ENCODE measurements around the gene CACNA1F.

CACNA1F gene

GRCh38 chrX:49233176-49233575, at the start of gene CACNA1F:
Gene CACNA1F (minus strand): TSS chrX:49233340. CDS start chrX:49233309, 31 bp downstream.
- Histone ChIP-seq H3K9me3 (ENCODE audit: control insufficient read depth, insufficient read depth, low read length) (no peaks in the 10 kb centered on the region), H3K4me1 (ENCODE audit: control insufficient read depth, insufficient read depth, low read length) (no peaks in the 10 kb centered on the region), H3K36me3 (ENCODE audit: control insufficient read depth, insufficient read depth, low read length) (no peaks in the 10 kb centered on the region), H3K27me3 (ENCODE audit: control insufficient read depth, insufficient read depth, low read length) (no peaks in the 10 kb centered on the region), H3K4me3 (ENCODE audit: low read depth, low read length) (no peak within 1 kb of the TSS), H3K9ac (ENCODE audit: low read depth, low read length) (no peak within 1 kb of the TSS)

- no peak overlapping the region for H3K4me3 ChIP-seq (ENCODE audit: low read depth, low read length)
Measured at GRCh38 chrX:49282647-49283011, 49.5 kb upstream of the CACNA1F start.

DNA sequence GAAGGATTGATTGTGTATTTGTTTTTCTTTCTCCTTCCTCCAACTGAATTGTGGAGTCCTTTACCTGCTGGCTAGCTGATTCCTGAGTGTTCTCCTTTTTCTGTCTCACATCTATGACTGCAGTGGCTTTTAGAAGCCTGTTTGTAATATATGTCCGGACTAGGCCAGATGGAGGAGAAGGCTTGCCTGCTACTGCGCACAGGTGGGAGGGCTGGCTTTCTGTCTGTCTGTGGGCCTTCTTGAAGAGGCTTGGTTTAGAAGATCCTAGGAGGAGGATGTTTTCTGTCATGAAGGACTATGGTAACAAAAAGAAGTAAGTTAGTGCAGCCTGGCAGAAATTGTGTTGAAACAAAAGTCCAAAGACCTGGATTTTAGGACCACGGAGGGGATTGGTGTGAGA, 44.9 kb upstream of the CACNA1F start:
- Histone ChIP-seq H3K36me3 (ENCODE audit: control insufficient read depth, insufficient read depth, low read length) (no peaks in the 10 kb centered on the region), H3K27me3 (ENCODE audit: control insufficient read depth, insufficient read depth, low read length) (no peaks in the 10 kb centered on the region)

More at GRCh38 chrX:49282647-49283011, 49.5 kb upstream of the CACNA1F start:
- Histone ChIP-seq H3K9me3 (ENCODE audit: control insufficient read depth, insufficient read depth, low read length) (no peaks in the 10 kb centered on the region), H3K36me3 (ENCODE audit: control insufficient read depth, insufficient read depth, low read length) (no peaks in the 10 kb centered on the region), H3K4me1 (ENCODE audit: control insufficient read depth, insufficient read depth, low read length) (no peaks in the 10 kb centered on the region), H3K9ac (ENCODE audit: low read depth, low read length) (no peak overlapping the region), H3K27me3 (ENCODE audit: control insufficient read depth, insufficient read depth, low read length) (no peaks in the 10 kb centered on the region)

DNA sequence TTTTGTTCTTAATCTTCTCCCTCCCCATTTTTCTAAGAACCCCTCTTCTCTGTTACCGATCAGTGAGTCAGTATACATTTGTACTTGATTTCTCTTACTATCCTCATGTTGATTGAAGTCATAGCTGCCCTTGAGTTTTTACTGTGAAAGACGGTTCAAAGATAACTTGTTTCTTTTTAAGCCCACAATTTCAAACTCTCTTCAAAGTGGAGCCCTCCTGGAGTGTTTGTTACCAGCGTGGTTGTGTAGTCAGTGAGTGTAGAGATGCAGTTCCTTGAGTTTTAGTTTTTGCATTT, 44.3 kb upstream of the CACNA1F start:
- H3K36me3 ChIP-seq (ENCODE audit: control insufficient read depth, insufficient read depth, low read length): no peaks in the 10 kb centered on the region
- no peaks in the 10 kb centered on the region for H3K9me3 ChIP-seq (ENCODE audit: control insufficient read depth, insufficient read depth, low read length)
- H3K27me3 ChIP-seq (ENCODE audit: control insufficient read depth, insufficient read depth, low read length): no peaks in the 10 kb centered on the region
- H3K4me3 ChIP-seq (ENCODE audit: low read depth, low read length): no peak overlapping the region
- peaks cover 2% of the 10 kb centered on the region for H3K4me1 ChIP-seq (ENCODE audit: control insufficient read depth, insufficient read depth, low read length)
- no peak overlapping the region for H3K9ac ChIP-seq (ENCODE audit: low read depth, low read length)

More for the DNA sequence above, 44.9 kb upstream of the CACNA1F start:
- Histone ChIP-seq H3K4me1 (ENCODE audit: control insufficient read depth, insufficient read depth, low read length) (no peaks in the 10 kb centered on the region), H3K9ac (ENCODE audit: low read depth, low read length) (no peak overlapping the region), H3K4me3 (ENCODE audit: low read depth, low read length) (no peak overlapping the region), H3K9me3 (ENCODE audit: control insufficient read depth, insufficient read depth, low read length) (no peaks in the 10 kb centered on the region)

GRCh38 chrX:49276671-49277534, 43.8 kb upstream of the CACNA1F start:
- H3K27me3 ChIP-seq (ENCODE audit: control insufficient read depth, insufficient read depth, low read length): no peaks in the 10 kb centered on the region
- H3K36me3 ChIP-seq (ENCODE audit: control insufficient read depth, insufficient read depth, low read length): no peaks in the 10 kb centered on the region
- no peak overlapping the region for H3K4me3 ChIP-seq (ENCODE audit: low read depth, low read length)
- peaks cover 3% of the 10 kb centered on the region for H3K4me1 ChIP-seq (ENCODE audit: control insufficient read depth, insufficient read depth, low read length)
- no peak overlapping the region for H3K9ac ChIP-seq (ENCODE audit: low read depth, low read length)
- H3K9me3 ChIP-seq (ENCODE audit: control insufficient read depth, insufficient read depth, low read length): no peaks in the 10 kb centered on the region

DNA sequence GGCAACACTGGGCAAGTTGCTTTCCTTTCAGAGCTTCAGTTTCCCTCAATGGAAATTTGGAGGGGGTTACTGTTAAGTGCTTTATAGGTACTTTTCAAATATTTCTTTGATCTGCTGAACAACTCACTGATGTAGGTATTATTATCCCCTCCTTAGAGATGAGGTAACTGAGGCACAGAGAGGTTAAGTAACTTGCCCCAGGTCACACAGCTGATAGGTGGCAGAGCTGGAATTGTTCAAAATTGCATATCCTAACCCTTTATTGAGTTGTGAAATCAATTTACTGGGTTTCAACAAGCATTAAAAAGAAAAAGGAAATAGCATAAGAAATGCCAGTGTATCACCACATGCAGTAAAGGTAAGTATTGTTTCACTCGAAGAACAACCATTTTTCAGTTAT, 43.1 kb upstream of the CACNA1F start:
- no peaks in the 10 kb centered on the region for H3K27me3 ChIP-seq (ENCODE audit: control insufficient read depth, insufficient read depth, low read length)
- H3K4me3 ChIP-seq (ENCODE audit: low read depth, low read length): no peak overlapping the region
- peaks cover 3% of the 10 kb centered on the region for H3K4me1 ChIP-seq (ENCODE audit: control insufficient read depth, insufficient read depth, low read length)
- H3K9ac ChIP-seq (ENCODE audit: low read depth, low read length): no peak overlapping the region
- H3K36me3 ChIP-seq (ENCODE audit: control insufficient read depth, insufficient read depth, low read length): no peaks in the 10 kb centered on the region
- no peaks in the 10 kb centered on the region for H3K9me3 ChIP-seq (ENCODE audit: control insufficient read depth, insufficient read depth, low read length)

DNA sequence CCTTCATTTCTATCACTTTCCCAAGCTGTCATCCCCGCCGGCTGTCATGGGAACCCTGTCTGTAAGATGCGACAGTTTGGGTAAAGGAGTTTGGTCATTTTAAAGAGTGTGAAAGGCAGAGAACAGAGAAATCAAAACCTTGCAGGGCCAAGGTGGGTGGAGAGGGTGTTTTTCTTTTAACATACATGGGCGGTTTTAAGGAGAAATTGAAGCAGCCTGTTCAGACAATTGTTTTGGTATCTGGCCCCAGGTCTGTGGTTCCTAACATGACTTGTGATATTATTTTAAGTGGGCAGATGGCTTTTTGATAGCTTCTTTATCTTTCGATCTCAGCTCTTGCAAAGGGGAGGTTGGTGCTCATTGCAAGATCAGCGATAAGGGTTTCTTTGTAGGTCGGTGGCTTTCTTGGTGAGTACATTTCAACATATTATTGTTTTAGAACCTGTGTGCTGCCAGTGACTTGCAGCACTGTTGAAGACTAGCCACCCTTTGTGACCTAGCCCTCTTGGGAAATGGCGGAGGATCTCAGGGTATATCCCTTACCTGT, 40.1 kb upstream of the CACNA1F start:
- peaks cover 5% of the 10 kb centered on the region for H3K4me1 ChIP-seq (ENCODE audit: control insufficient read depth, insufficient read depth, low read length)
- H3K9me3 ChIP-seq (ENCODE audit: control insufficient read depth, insufficient read depth, low read length): no peaks in the 10 kb centered on the region
- no peak overlapping the region for H3K4me3 ChIP-seq (ENCODE audit: low read depth, low read length)
- no peaks in the 10 kb centered on the region for H3K36me3 ChIP-seq (ENCODE audit: control insufficient read depth, insufficient read depth, low read length)
- H3K27me3 ChIP-seq (ENCODE audit: control insufficient read depth, insufficient read depth, low read length): no peaks in the 10 kb centered on the region
- no peak overlapping the region for H3K9ac ChIP-seq (ENCODE audit: low read depth, low read length)

GRCh38 chrX:49272421-49272820, 39.3 kb upstream of the CACNA1F start:
- no peak overlapping the region for H3K4me3 ChIP-seq (ENCODE audit: low read depth, low read length)
- peaks cover 5% of the 10 kb centered on the region for H3K4me1 ChIP-seq (ENCODE audit: control insufficient read depth, insufficient read depth, low read length)
- no peak overlapping the region for H3K9ac ChIP-seq (ENCODE audit: low read depth, low read length)
- H3K36me3 ChIP-seq (ENCODE audit: control insufficient read depth, insufficient read depth, low read length): no peaks in the 10 kb centered on the region
- no peaks in the 10 kb centered on the region for H3K27me3 ChIP-seq (ENCODE audit: control insufficient read depth, insufficient read depth, low read length)
- no peaks in the 10 kb centered on the region for H3K9me3 ChIP-seq (ENCODE audit: control insufficient read depth, insufficient read depth, low read length)

DNA sequence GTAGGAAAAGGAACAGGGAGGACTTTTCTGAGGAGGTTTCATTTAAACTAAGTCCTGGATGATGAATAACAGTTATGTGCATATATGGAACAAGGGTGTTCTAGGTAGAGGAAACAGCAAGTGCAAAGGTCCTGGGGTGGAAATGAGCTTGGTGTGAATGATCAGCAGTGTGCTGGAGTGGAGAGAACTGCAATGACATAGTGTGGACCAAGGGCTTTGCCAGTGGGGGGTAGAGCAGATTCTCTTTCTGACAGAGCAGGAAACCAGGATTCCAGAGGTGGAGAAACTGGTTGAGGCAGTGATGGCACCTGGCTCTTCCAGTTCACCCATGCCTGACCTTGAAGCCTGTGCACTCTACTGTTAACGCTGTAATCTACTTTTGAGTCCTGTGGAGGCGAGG, 38.2 kb upstream of the CACNA1F start:
- Histone ChIP-seq H3K9ac (ENCODE audit: low read depth, low read length) (no peak overlapping the region), H3K4me1 (ENCODE audit: control insufficient read depth, insufficient read depth, low read length) (peaks cover 5% of the 10 kb centered on the region), H3K4me3 (ENCODE audit: low read depth, low read length) (no peak overlapping the region), H3K27me3 (ENCODE audit: control insufficient read depth, insufficient read depth, low read length) (no peaks in the 10 kb centered on the region), H3K9me3 (ENCODE audit: control insufficient read depth, insufficient read depth, low read length) (no peaks in the 10 kb centered on the region), H3K36me3 (ENCODE audit: control insufficient read depth, insufficient read depth, low read length) (no peaks in the 10 kb centered on the region)

DNA sequence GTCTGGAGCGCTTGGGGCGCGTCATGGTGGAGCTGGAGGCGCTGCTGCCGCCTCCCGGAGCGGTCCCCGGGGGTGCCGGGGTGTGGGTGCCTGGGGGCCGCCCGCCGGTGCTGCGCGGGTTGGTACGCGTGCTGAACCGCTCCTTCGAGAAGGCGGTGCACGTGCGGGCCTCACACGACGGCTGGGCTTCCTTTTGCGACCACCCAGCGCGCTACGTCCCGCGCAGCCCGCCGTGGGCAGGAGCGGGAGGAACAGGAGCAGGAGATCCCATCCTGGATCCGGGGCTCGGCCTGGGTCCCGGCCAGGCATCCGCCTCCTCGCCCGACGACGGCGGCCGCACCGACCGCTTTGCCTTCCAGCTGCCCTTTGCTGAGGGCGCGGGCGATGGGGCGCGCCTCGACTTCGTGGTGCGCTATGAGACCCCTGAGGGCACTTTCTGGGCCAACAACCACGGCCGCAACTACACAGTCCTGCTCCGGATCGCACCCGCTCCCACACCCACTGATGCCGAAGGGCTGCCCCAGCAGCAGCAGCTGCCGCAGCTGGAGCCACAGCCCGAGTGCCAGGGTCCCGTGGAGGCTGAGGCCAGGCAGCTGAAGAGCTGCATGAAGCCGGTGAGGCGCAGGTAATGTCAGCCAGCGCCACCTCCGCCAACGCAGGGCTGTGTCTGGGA, 37.2 kb upstream of the CACNA1F start:
- peaks cover 5% of the 10 kb centered on the region for H3K4me1 ChIP-seq (ENCODE audit: control insufficient read depth, insufficient read depth, low read length)
- no peaks in the 10 kb centered on the region for H3K36me3 ChIP-seq (ENCODE audit: control insufficient read depth, insufficient read depth, low read length)
- H3K27me3 ChIP-seq (ENCODE audit: control insufficient read depth, insufficient read depth, low read length): no peaks in the 10 kb centered on the region
- peak overlapping the region; percentile 24 for H3K9ac ChIP-seq (ENCODE audit: low read depth, low read length)
- peak overlapping the region; percentile 50 for H3K4me3 ChIP-seq (ENCODE audit: low read depth, low read length)
- H3K9me3 ChIP-seq (ENCODE audit: control insufficient read depth, insufficient read depth, low read length): no peaks in the 10 kb centered on the region

- peak within 1 kb of the TSS; percentile 84 for H3K4me3 ChIP-seq (ENCODE audit: low read depth, low read length)
- no peaks in the 10 kb centered on the region for H3K27me3 ChIP-seq (ENCODE audit: control insufficient read depth, insufficient read depth, low read length)
- peak within 1 kb of the TSS; percentile 51 for H3K9ac ChIP-seq (ENCODE audit: low read depth, low read length)
- H3K4me1 ChIP-seq (ENCODE audit: control insufficient read depth, insufficient read depth, low read length): peaks cover 5% of the 10 kb centered on the region
- no peaks in the 10 kb centered on the region for H3K36me3 ChIP-seq (ENCODE audit: control insufficient read depth, insufficient read depth, low read length)
- H3K9me3 ChIP-seq (ENCODE audit: control insufficient read depth, insufficient read depth, low read length): no peaks in the 10 kb centered on the region
Measured at GRCh38 chrX:49269767-49270248, 36.7 kb upstream of the CACNA1F start, which contains the start of gene PPP1R3F. Gene PPP1R3F (plus strand): TSS chrX:49269793. CDS start chrX:49269870, 77 bp downstream.

Data from iPS-15b (cell line).